Type B pancreatic cell (in vitro differentiated cells): ENCODE data around the gene TSPAN15. TPM values are rescaled to one million over a fixed set of nuclear protein-coding genes. Genes with fewer than 3 reads are reported as not detected.

ENCODE experiments used
- DNase-seq: peaks from one replicate; pipeline ENCODE4 v3.0.0; 2021; ENCODE audit warnings: mixed read lengths; ENCODE audit not compliant: unreplicated experiment; ENCODE audit errors: extremely low spot score
- H3K27ac Mint-ChIP-seq: 2 replicates; pipeline ENCODE4 v1.8.0; 2021; ENCODE audit warnings: mild to moderate bottlenecking, mixed read lengths
- H3K27me3 Mint-ChIP-seq: 2 replicates; pipeline ENCODE4 v1.8.0; 2021; ENCODE audit warnings: mixed read lengths
- H3K36me3 Mint-ChIP-seq: 2 replicates; pipeline ENCODE4 v1.8.0; 2021; ENCODE audit warnings: mixed read lengths
- H3K4me1 Mint-ChIP-seq: one replicate; pipeline ENCODE4 v1.8.0; 2021; ENCODE audit warnings: mixed read lengths; ENCODE audit not compliant: unreplicated experiment
- H3K4me3 Mint-ChIP-seq: 2 replicates; pipeline ENCODE4 v1.8.0; 2021; ENCODE audit warnings: mild to moderate bottlenecking, mixed read lengths
- H3K9me3 Mint-ChIP-seq: 2 replicates; pipeline ENCODE4 v1.8.0; 2021; ENCODE audit warnings: mixed read lengths
- CTCF ChIP-seq: fragments of 200-600 bp; sonication (generic); conservative IDR thresholded peaks from 2 replicates; pipeline ENCODE4 v1.5.0; 2021; ENCODE audit warnings: antibody characterized with exemption, mild to moderate bottlenecking
- total RNA-seq: library from RNA; stranded (reverse); gene quantifications from 2 replicates; pipeline ENCODE4 v1.2.1, GENCODE V29; 2021; ENCODE audit warnings: low replicate concordance

Gene TSPAN15
- total RNA-seq, 1 donor from 2014 or later, result 19.7 TPM

- H3K36me3 Mint-ChIP-seq, result no peaks in the 10 kb centered on the region
- no peak overlapping the region for H3K27ac Mint-ChIP-seq
- H3K4me1 Mint-ChIP-seq, result peaks cover 21% of the 10 kb centered on the region
- no peak for TF ChIP-seq CTCF
- DNase-seq, result no peak
- no peaks in the 10 kb centered on the region for H3K27me3 Mint-ChIP-seq
- no peak overlapping the region for H3K4me3 Mint-ChIP-seq
- H3K9me3 Mint-ChIP-seq, result no peaks in the 10 kb centered on the region
These were observed 28.8 kb downstream of the TSPAN15 start for GRCh38 chr10:69480068-69480412.

- no peak overlapping the region for H3K4me3 Mint-ChIP-seq
- no peak for TF ChIP-seq CTCF
- H3K27me3 Mint-ChIP-seq, result no peaks in the 10 kb centered on the region
- no peaks in the 10 kb centered on the region for H3K9me3 Mint-ChIP-seq
- no peak for DNase-seq
- no peaks in the 10 kb centered on the region for H3K36me3 Mint-ChIP-seq
- no peak overlapping the region for H3K27ac Mint-ChIP-seq
- peaks cover 16% of the 10 kb centered on the region for H3K4me1 Mint-ChIP-seq
These were observed 30.0 kb downstream of the TSPAN15 start for GRCh38 chr10:69481305-69481704.

GRCh38 chr10:69481811-69482524, 30.7 kb downstream of the TSPAN15 start:
- TF ChIP-seq CTCF, result no peak
- H3K36me3 Mint-ChIP-seq, result no peaks in the 10 kb centered on the region
- no peak overlapping the region for H3K4me3 Mint-ChIP-seq
- no peaks in the 10 kb centered on the region for H3K27me3 Mint-ChIP-seq
- no peaks in the 10 kb centered on the region for H3K9me3 Mint-ChIP-seq
- peaks cover 16% of the 10 kb centered on the region for H3K4me1 Mint-ChIP-seq
- no peak overlapping the region for H3K27ac Mint-ChIP-seq
- no peak for DNase-seq

- Mint-ChIP-seq H3K9me3 (peaks cover 10% of the 10 kb centered on the region), H3K27ac (no peak overlapping the region)
- TF ChIP-seq CTCF, result no peak
These were observed 32.7 kb downstream of the TSPAN15 start for GRCh38 chr10:69483963-69484362.

GRCh38 chr10:69484736-69485135, 33.5 kb downstream of the TSPAN15 start:
- DNase-seq, result no peak
- Mint-ChIP-seq H3K27ac (no peak overlapping the region), H3K9me3 (peaks cover 10% of the 10 kb centered on the region), H3K36me3 (peaks cover 8% of the 10 kb centered on the region), H3K4me1 (peaks cover 12% of the 10 kb centered on the region), H3K4me3 (no peak overlapping the region), H3K27me3 (no peaks in the 10 kb centered on the region)
- no peak for TF ChIP-seq CTCF

More at GRCh38 chr10:69483963-69484362, 32.7 kb downstream of the TSPAN15 start:
- no peak for DNase-seq
- Mint-ChIP-seq H3K4me3 (no peak overlapping the region), H3K4me1 (peaks cover 16% of the 10 kb centered on the region), H3K27me3 (no peaks in the 10 kb centered on the region), H3K36me3 (peaks cover 8% of the 10 kb centered on the region)
